MM.1S (cell line): ENCODE results near the gene BTBD3.

ENCODE experiments used
- DNase-seq: peaks from one replicate; pipeline ENCODE4 v3.0.0-alpha.2; 2015
- H2AFZ ChIP-seq: fragments of 300-600 bp; sonication (generic); 2 replicates; pipeline ENCODE4 v1.6.0; 2016; ENCODE audit warnings: antibody characterized with exemption, low read length
- H3F3A ChIP-seq: fragments of 300-600 bp; sonication (generic); 2 replicates; pipeline ENCODE4 v1.6.1; 2016; ENCODE audit warnings: mild to moderate bottlenecking, antibody characterized with exemption, low read length, moderate library complexity, mixed read lengths; ENCODE audit not compliant: insufficient read depth
- H3K27ac ChIP-seq: fragments of 300-600 bp; sonication (generic); 2 replicates; pipeline ENCODE4 v1.5.1; 2016; ENCODE audit warnings: mild to moderate bottlenecking, low read length
- H3K27me3 ChIP-seq: fragments of 300-600 bp; sonication (generic); replicated peaks from 2 replicates; pipeline ENCODE4 v1.6.0; 2016; ENCODE audit warnings: low read length; ENCODE audit not compliant: insufficient read depth
- H3K36me3 ChIP-seq: fragments of 300-600 bp; sonication (generic); replicated peaks from 2 replicates; pipeline ENCODE4 v1.6.1; 2016; ENCODE audit warnings: mild to moderate bottlenecking, low read length, mixed read lengths; ENCODE audit not compliant: insufficient read depth
- H3K4me1 ChIP-seq: fragments of 300-600 bp; sonication (generic); 2 replicates; pipeline ENCODE4 v1.6.1; 2016; ENCODE audit warnings: low read length, mixed read lengths
- H3K4me2 ChIP-seq: fragments of 300-600 bp; sonication (generic); 2 replicates; pipeline ENCODE4 v1.6.0; 2016; ENCODE audit warnings: low read depth, low read length
- H3K4me3 ChIP-seq: fragments of 300-600 bp; sonication (generic); 2 replicates; pipeline ENCODE4 v1.5.1; 2016; ENCODE audit warnings: low read length, mixed read lengths
- H3K79me2 ChIP-seq: fragments of 300-600 bp; sonication (generic); 2 replicates; pipeline ENCODE4 v1.6.1; 2016; ENCODE audit warnings: mixed run types, low read length, mixed read lengths
- H3K9ac ChIP-seq: fragments of 300-600 bp; sonication (generic); 2 replicates; pipeline ENCODE4 v1.6.1; 2016; ENCODE audit warnings: low read length, mixed read lengths
- H3K9me2 ChIP-seq: fragments of 300-600 bp; sonication (generic); replicated peaks from 2 replicates; pipeline ENCODE4 v1.6.1; 2016; ENCODE audit warnings: mild to moderate bottlenecking, low read length, mixed read lengths; ENCODE audit not compliant: insufficient read depth
- H3K9me3 ChIP-seq: fragments of 300-600 bp; sonication (generic); replicated peaks from 2 replicates; pipeline ENCODE4 v1.6.1; 2016; ENCODE audit warnings: mild to moderate bottlenecking, low read length, mixed read lengths; ENCODE audit not compliant: insufficient read depth
- H4K20me1 ChIP-seq: fragments of 300-600 bp; sonication (generic); 2 replicates; pipeline ENCODE4 v1.6.1; 2016; ENCODE audit warnings: mild to moderate bottlenecking, low read length, moderate library complexity, mixed read lengths; ENCODE audit not compliant: insufficient read depth
- CTCF ChIP-seq: fragments of 300-600 bp; sonication (generic); IDR thresholded peaks from 2 replicates; pipeline ENCODE4 v1.5.1; 2016; ENCODE audit warnings: antibody characterized with exemption, low read length, mixed read lengths
- EZH2 ChIP-seq: fragments of 300-600 bp; sonication (generic); optimal IDR thresholded peaks from 2 replicates; pipeline ENCODE3; 2017; ENCODE audit warnings: low read depth, mild to moderate bottlenecking, antibody characterized with exemption, low read length, mixed read lengths
- EZH2phosphoT487 ChIP-seq: fragments of 300-600 bp; sonication (generic); IDR thresholded peaks from 2 replicates; pipeline ENCODE4 v1.6.1; 2018; ENCODE audit warnings: antibody characterized with exemption, low read length

BTBD3 gene

DNA sequence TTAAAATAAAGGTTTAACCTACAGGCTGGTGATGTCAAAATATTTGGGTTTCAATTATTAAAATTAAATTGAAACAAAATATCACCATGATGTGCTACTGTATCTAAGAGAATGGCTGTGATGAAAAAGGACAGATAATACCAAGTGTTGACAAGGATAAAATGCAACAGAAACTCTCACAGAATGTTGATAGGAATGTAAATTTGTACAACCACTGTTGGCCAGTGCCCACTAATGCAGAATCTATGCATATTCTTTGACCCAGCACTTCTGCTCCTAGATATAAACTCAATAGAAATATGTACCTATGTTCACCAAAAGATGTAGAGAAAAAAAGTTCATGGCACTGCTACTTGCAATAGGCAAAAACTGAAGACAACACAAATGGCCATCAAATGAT, 41.1 kb upstream of the BTBD3 start:
- Histone ChIP-seq H3K4me3 (no peak overlapping the region), H3K36me3 (no peaks in the 10 kb centered on the region), H3K9ac (no peak overlapping the region), H3K4me2 (no peak overlapping the region), H3K79me2 (no peaks in the 10 kb centered on the region), H3F3A (no peaks in the 10 kb centered on the region), H2AFZ (no peak overlapping the region), H4K20me1 (no peaks in the 10 kb centered on the region), H3K27me3 (no peaks in the 10 kb centered on the region), H3K4me1 (no peaks in the 10 kb centered on the region), H3K27ac (no peak overlapping the region), H3K9me3 (no peaks in the 10 kb centered on the region), H3K9me2 (no peaks in the 10 kb centered on the region)
- TF ChIP-seq EZH2phosphoT487 (no peak), EZH2 (no peak), CTCF (no peak)
- no peak for DNase-seq

GRCh38 chr20:11880680-11881079, 37.0 kb upstream of the BTBD3 start:
- Histone ChIP-seq H3K4me2 (no peak overlapping the region), H3K4me3 (no peak overlapping the region), H3K36me3 (no peaks in the 10 kb centered on the region), H2AFZ (no peak overlapping the region), H3K9ac (no peak overlapping the region), H3K4me1 (no peaks in the 10 kb centered on the region), H4K20me1 (no peaks in the 10 kb centered on the region), H3K27ac (no peak overlapping the region), H3K9me2 (no peaks in the 10 kb centered on the region), H3K79me2 (no peaks in the 10 kb centered on the region), H3K27me3 (no peaks in the 10 kb centered on the region), H3F3A (no peaks in the 10 kb centered on the region), H3K9me3 (no peaks in the 10 kb centered on the region)
- TF ChIP-seq EZH2phosphoT487, result no peak
- TF ChIP-seq CTCF, result no peak
- no peak for TF ChIP-seq EZH2
- no peak for DNase-seq

DNA sequence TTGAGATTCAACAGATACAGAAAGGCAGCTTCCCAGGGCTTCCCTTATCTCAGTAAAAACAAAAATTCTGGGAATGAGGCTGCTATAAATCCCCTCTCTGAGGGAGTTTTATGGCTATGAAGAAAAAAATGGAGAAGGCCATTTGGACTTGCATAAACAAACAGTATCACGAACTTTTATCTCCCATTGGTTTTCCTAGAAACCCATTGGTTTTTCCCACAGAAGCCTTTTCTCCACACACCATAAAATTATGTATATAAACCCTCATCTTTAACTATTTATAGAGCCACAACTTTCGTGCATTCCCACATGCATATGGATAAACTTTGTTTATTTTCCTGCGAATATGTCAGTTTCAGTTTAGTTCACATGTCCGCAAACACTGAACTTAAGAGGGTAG, 36.2 kb upstream of the BTBD3 start:
- Histone ChIP-seq H3K27me3 (no peaks in the 10 kb centered on the region), H3K27ac (no peak overlapping the region), H3K4me2 (no peak overlapping the region), H2AFZ (no peak overlapping the region), H4K20me1 (no peaks in the 10 kb centered on the region), H3K4me3 (no peak overlapping the region), H3K4me1 (no peaks in the 10 kb centered on the region), H3K36me3 (no peaks in the 10 kb centered on the region), H3K79me2 (no peaks in the 10 kb centered on the region), H3K9me3 (no peaks in the 10 kb centered on the region), H3K9me2 (no peaks in the 10 kb centered on the region), H3F3A (no peaks in the 10 kb centered on the region), H3K9ac (no peak overlapping the region)
- DNase-seq, result no peak
- TF ChIP-seq EZH2phosphoT487 (no peak), EZH2 (no peak), CTCF (no peak)
